Muscle of back (tissue), 11 donors: Measurements from ENCODE around the gene COX17. TPM values are rescaled to one million over a fixed set of nuclear protein-coding genes. Genes with fewer than 3 reads are reported as not detected.
A peak's percentile ranks its signal among the peaks of the same experiment; 100 is the strongest.

Experiments
- DNase-seq, 3 donors: peaks; one replicate each; pipeline versions ENCODE4 v3.0.0 to v3.0.0-alpha.2; 2013
- polyA plus RNA-seq, 10 donors: library from polyadenylated mRNA; unstranded; fragments of 120-200 nt; gene quantifications; one replicate each; pipeline ENCODE4 v1.2.1, GENCODE V29; 2013; ENCODE audit not compliant: insufficient read length in 10 of 10

Gene COX17
- polyA plus RNA-seq, 10 donors: 57.7 to 77.9 (median 68.0) TPM

DNA sequence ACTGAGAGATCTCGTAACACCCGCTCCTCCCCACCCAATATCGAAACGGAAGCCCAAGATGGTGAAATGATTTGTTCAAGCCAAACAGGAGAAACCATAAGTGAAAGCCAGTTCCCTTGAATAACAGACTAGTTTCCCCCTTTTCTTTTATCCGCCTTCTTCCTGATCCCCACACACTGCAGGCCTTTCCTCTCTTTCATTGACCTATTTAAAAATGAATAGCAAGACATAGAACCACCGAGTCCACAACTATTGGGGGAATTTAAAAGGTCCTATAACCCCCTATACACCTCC, 382 bp upstream of the COX17 start:
- no peak for DNase-seq

DNA sequence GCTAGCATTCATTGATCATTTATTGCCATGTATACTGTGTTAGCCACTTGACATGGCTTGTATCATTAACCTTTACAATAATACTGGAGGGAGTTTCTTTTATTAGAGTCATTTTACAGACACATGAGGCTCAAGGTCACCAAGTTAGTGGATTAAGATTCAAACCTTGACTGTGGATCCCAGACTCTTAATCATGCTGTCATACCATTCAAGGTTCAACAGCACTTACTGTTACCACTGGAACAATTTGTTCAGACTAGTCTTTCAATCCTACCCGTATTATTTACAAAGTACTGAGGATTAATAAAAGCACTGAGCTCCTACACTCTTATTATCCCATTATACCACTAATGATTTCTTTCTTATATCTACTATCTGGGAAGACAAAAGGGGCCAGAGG, 1.2 kb downstream of the COX17 start:
- DNase-seq: no peak

DNA sequence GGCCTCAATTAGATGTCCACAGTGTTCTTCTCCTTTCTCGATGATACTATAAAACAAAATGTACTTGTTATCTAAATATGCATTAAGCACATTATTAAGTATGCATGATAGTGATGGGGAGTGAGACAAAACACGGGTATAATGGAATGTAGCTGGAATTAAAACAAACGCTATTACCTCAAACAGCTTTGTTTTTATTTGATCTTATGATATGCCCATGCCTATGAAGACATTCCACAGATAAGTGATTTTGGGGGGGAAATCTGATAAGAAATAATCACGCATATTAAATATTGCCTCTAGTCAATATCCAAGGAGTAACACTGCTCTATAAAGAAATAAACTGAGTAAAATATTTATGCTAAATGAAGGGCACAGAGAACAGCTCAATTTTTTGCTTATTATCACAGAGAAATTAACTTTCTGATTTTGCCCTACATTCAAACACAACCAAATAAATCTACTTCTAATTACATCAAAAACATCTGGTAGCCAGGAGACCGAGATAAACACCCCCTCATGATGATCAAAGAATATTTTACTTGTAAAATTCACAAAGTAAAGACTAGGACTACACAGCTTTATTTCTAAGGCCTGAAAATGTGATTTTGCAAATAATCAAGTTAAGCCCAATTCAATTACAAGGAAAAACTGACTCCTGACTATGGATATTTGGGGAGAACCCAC, 1.9 kb downstream of the COX17 start:
- no peak for DNase-seq

DNA sequence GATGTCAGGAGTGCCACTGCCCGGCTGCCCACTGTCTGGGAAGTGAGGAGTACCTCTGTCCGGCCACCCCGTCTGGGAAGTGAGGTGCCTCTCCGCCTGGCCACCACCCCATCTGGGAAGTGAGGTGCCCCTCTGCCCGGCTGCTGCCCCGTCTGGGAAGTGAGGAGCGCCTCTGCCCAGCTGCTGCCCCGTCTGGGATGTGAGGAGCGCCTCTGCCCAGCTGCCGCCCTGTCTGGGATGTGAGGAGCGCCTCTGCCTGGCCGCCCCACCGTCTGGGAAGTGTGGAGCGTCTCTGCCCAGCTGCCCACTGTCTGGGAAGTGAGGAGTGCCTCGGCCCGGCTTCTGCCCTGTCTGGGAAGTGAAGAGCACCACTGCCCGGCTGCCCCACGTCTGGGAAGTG, 3.3 kb downstream of the COX17 start:
- no peak for DNase-seq

DNA sequence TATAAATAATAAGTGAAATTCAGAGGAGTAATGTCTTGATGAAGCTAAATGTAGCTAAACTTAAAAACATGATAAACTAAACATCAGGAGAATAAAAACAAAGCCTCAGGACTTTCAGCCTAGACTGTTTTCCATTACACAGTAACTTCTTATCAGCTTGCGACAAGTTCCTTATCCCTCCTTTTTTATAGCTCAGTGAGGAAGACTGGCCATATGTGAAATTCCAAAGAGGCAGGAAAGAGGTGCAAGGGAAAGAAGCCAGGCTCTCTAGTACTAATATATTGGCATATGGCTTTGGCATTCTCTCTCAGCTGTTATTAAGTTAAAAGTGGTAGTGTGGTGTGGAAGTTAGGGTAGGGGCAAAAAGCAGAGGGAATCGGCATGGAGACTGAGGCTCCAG, 4.4 kb downstream of the COX17 start:
- no peak for DNase-seq

DNA sequence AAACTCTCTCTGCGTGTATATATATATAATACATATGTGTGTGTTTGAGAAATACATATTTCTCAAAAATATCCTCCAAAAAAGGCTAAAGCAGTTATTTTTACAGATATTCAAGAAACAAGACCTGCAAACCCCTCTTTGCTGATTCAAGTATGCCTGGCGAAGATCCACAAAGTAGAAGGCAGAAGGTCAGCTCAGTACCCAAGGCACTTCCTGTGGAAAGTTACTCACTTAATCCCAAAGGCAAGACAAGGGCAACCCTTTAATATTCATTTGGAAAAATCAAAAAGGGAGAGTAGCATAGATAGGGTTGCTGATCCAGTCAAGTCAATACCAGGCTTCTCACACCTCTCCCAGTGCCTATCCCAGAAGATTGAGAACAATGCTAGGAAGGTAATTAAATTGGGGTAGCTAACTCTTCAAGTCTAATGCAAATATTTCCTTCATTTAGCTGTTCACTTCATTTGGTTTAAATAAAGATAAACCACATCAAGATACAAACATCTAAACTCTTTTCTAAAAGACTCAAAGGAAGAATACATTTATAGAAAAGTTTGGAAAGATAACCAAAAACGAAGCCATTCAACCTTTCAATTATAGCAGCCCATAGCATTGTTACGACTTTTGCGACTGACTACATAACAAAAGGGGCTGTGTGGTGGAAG, 7.2 kb downstream of the COX17 start:
- DNase-seq: no peak

DNA sequence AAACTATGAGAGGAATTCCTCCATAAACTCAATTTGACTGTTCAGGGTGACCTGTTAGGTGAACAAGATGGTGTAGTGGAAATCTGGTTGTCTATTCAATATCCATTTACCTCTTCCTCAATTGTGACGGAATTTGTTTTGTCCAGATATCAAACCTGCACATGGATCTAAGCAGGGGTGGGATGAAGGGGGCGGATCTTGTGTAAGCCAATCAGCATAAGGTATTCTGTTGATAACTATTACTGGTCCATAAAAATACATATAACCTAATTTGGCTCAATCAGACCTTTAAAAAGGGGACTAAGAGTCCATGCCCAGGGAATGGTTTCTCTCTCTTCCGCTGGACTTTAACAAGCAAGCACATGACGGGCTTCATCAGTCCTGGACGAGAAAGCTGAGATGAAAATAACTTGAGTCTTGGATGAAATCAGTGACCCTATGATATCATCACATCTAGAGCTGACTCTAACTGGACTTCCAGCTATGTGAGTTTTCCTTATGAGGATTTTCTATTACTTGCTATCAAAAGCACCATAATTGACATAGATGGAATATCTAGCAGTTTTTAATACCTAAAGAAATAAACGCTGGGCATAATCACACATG, 11.1 kb downstream of the COX17 start:
- DNase-seq: no peak

DNA sequence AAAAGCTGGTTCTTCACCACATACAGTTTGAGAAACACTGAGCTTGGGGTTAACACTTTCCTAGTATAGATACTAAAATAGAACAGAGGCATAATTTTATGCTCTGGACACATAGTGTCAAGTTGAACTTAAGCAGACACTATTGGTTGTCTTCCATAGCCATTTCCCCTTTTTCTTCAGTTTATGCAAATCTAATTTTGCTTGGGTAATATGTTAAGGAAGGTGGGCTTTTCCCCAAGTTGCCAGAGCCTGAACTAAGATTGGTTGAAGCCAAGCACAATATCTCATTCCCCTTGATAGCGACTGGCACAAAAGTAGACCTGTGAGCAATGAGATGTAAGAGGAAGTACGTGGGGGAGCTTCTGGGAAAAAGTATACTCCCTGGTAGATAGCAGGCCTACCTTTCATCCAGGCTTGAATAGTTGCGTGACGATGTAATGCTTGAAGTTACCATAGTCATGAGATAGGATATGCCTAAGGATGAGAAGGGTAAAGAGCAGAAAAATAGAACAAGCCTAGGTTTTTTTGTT, 12.3 kb downstream of the COX17 start:
- no peak for DNase-seq

DNA sequence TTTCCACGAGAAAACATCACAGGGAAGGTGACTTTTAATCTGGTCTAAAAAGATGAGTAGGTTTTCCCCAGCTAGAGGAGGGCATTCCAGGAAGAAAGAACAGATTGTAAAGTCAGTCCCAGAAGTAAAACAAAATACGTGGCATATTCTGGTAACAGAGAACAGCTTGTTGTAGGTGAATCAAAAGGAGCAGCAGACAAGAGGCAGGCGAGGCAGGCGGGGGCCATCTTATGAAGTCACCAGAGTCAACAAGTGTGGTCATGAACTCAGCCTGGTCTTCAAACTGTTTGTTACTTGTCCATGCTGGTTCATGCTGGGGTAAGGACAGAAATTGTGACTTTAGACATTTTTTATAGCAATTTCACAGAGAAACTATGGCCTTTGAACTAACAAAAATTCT, 12.8 kb downstream of the COX17 start:
- no peak for DNase-seq

DNA sequence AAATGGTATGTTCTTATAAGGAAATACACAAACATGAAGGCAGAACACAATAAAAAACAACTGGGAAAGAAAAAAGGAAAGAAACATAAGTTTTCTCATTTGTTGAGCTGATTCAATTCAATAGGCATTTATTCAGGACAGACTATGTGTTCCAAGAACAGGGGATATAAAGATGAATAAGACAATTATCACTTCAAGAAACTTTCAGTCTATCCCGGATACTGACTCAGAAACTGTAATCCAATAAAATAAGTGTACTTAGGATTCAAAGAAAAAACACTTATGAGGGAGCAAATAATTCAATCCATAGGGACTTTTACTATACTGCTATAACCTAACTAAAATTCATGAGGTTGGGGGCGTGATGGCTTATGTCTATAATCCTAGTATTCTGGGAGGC, 13.3 kb downstream of the COX17 start:
- no peak for DNase-seq

DNA sequence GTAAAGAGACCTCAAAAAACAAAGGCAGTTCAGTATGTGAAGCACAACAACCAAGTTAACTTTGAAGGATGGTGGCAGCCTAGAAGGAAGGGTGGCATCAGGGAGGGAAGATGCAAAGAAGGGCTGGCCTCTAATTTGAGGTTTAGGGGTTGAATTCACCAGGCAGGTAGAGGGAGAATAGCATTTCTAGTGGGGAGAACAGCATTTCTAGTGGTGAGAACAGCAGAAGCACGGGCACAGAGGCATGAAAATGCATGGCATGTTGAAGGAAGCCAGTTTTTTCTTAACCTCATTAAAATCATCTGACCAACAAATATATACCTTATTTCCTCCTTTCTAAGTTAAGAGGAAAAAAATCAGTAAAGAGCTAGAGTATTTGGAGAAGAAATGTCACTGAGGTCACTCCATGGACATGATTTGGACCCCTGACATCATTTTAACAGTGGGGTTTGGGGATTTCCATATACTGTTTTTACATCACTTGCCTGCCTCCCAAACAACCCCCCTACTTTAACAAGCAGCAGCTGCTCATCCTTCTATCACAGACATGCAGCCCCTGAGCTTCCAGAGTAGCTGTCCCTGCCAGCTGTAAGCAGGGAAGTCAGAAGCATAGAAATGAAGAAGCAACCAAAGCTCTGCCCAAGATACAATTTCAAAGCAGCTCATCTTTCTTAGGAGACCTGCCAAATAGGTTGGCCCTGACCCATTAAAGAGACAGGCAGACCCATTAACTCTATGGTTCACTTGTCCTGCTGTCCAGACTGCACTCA, 14.4 kb downstream of the COX17 start:
- DNase-seq: peak; percentile 60 to 71 (median 63)

DNA sequence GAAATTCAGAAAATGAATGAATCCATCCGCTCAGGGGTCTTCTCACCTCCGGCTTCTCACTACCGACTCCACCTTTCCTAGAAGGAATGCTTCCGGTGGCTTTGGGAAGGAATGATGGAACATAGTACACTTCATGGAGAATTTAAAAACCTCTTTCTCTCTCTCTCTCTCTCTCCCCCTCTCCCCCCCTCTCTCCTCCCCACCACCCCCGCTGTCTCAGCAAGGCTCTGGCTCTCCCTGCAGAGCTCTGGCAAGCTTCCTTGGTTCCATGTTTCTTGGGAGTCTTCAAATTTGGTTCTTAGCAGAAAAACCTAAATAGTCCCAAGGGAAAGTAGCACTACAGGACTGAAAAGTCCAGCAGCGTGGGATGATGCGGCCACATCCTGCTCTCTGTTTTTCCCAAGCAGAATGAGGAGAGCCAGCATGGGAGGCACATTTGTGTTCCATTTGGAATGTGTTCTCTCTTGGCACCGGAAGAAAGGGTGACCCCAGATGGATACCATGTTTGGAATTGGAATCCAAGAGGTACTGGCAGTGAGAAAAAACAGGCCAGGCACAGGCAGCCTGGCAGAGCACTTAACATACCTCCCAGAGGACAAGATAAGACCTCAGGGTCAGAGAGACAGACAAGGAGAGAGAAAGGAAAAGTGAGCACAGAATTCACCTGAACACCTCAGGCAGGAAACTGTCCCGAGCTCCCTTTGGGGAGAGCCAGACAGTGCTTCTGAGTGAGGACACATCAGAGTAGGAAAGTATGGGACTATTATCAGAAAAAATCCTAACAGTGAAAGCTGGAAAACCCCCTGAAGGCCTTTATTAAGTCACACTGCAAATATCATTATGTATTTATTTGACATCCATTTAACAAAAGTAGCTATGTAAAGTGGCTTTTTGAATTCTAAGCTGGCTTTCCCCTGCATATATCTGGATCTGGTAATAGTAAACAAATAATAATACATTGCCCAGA, 16.4 kb downstream of the COX17 start, which contains the start of gene POPDC2:
TSS of gene POPDC2 (minus strand) at position 116 of the 967 bp plus-strand sequence. CDS start 166 bp downstream, outside the sequence.
- DNase-seq: peak in 1 of 3 donors; percentile 54

DNA sequence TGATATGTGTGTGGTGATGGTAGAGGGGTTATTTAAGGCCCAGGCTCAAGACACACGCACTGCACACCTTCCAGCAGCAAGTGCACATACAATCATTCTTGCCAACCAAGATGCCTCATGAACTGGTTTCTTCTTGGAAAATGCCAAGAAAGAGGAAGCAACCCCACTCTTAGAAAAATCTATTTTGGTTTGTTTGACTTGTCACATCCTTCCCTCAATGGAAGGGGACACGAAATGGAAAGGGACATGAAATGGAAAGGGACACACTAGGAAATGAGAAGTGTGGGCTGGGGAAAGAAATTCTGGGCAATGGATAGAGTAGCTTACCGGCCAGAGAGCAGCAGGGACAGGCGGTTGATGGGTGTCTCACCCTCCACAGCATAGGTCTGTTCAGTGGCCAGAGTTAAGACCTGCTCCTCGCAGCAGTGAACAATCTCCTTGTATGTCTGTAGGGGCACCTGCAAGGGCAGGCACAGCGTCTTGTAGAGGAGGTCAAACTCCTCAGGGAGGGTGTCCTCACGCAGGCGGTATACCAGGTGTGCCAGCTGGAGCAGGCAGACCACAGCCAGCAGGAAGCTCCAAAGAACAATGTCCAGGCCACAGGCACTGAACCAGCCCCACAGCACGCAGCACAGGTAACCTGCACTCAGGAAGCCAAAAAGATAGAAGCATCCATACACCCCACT, 17.5 kb downstream of the COX17 start:
- no peak for DNase-seq

DNA sequence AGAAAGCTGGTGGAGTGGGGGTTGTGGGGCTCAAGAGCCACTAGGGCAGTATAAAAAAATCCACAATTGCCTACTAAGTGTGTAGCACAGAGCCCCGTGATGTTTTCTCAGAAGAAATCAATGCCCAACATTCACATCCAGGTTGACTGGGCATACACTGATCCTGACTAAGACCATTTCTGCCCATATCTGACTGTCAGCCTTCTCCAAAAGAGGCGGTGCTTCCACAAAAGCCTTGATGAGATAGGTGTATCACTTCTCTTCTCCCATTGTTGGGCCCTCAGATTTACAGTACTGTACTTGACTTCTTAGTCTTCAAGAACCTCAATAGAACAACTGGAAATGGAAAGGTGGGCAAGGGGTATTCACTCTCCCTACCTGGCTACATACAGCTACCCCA, 18.2 kb downstream of the COX17 start:
- no peak for DNase-seq

DNA sequence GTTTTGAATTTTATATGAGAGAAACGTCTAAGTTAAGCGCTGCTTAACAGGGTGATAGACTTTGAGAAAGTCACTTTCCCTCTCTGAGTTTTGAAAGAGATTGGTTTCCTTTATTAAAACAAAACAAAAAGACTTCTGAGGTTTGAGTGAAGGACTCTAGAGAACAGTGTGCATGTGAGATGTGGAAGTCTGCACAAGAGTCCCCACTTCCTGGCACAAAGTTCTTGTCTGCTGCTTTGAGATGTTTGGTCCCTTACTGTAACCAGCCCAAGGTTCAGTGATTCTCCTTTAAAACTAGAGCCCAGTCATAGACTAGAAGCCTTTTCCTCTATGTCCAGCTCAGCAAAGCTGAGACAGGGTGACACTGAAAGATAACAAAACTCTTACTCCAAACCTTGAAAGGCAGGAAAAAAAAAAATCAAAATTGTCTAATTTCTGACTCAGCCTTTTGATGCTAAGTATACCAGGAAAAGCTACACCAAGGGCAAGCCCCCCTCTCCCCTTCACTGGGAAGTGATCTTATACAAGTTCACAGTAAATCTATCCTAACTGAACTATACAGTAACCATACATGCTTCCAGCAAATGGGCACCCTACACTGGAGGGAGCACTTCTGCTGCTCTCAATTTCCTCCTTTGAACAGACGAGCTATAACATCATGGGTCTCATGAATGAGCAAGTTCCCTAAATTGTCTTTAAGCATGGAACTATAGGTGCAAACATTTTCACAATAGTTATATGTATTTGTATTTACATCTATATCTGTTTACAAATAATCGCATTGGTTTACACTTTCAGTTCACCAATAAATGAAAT, 19.1 kb downstream of the COX17 start:
- no peak for DNase-seq

DNA sequence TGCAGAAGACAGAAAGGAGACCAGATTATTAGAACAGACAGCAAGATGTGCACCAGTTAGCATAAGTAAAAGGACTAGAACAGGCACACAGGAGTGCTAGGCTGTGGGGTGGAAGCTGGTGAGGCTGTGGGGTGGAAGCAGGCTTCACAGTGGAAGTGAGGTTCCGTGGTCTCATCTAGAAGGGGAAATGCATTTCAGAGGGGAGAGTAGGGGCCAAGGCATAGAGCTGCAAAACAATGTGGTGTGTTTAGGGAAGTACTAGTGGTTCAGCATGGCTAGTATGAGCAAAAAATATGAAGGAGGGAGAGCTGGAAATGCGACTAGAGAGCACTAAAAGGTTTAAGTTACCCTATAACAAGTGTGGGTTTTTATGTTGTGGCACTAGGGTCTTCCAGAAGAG, 23.3 kb downstream of the COX17 start:
- no peak for DNase-seq

DNA sequence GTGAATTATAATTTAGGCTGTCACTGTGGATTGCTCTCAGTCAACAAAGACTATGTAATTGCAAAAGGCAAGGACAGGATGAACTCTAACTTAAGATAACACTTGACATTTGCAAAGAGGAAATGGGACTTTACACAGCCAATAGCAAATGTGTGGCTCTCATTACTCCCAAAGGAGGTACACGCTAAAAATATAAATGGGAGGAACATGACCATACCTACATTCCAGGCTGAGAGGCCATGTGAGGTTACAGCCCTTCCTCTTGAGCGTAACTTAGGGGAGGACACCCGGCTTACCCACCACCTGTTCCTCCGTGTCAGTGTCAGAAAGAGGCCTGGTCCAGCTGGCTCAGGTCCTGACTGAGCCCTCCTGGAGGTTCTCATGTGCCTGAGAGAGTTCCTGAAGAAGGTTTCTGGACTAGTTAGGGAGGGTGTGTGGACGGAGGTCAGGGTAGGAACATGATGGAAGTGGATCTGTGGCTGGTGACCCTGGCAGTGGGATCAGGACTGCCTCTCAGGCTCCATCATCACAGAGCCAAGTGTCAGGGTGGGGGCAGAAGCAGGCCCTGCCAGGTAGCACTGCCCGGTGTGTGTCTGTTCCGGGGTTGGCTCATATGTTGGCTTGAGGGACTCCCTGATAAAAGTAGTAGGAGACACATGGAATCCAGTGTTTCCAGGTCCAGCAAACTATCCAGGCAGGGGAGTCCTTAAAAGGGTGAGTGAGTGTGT, 24.7 kb downstream of the COX17 start:
- peak; percentile 50 to 78 (median 64) for DNase-seq

DNA sequence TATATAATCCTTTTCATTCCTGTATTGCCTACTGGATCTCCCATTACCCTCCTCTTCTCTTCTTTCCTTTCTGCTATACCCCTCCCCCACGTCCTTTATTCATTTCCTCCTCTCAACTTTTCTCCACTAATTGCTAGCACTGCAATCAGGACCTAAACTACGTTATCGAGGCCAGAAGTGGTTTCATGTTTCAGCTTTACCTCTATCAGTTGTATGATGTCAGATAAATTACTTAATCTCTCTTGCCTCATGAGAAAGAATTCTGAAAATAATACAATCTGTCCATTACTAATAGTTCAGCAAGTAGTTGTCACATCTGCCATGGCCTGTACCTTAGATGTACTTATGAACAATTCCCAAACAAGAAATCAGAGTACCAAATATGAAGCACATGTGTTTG, 27.4 kb downstream of the COX17 start:
- no peak for DNase-seq
